Kidney (tissue), 14 donors: ENCODE results near the gene WFDC12. TPM values are rescaled to one million over a fixed set of nuclear protein-coding genes. Genes with fewer than 3 reads are reported as not detected.

Experiments
- DNase-seq, 5 donors: peaks; one replicate each; pipeline ENCODE4 v3.0.0-alpha.2; 2013 to 2020
- FAIRE-seq: peaks from 2 replicates; lab custom pipeline; 2012; peaks lifted over from hg19 to GRCh38; lab: Jason Lieb, UNC
- H3K27ac ChIP-seq, 2 donors: one replicate each; pipeline ENCODE4 v1.7.0; 2013; ENCODE audit warnings: low read depth in 2 of 2, low read length in 2 of 2, inconsistent platforms in 1 of 2
- H3K27me3 ChIP-seq: one replicate; pipeline ENCODE4 v1.7.1; 2013; ENCODE audit warnings: low read length, inconsistent platforms; ENCODE audit not compliant: control insufficient read depth, insufficient read depth
- H3K36me3 ChIP-seq, 3 donors: one replicate each; pipeline versions ENCODE4 v1.7.0 to v1.7.1; 2013; ENCODE audit warnings: low read length in 3 of 3, control low read depth in 1 of 3, inconsistent platforms in 1 of 3; ENCODE audit not compliant: insufficient read depth in 3 of 3, control insufficient read depth in 2 of 3
- H3K4me1 ChIP-seq, 3 donors: one replicate each; pipeline versions ENCODE4 v1.7.0 to v1.7.1; 2013; ENCODE audit warnings: low read length in 3 of 3, inconsistent platforms in 1 of 3, low read depth in 1 of 3; ENCODE audit not compliant: control insufficient read depth in 2 of 3, insufficient read depth in 2 of 3
- H3K4me3 ChIP-seq, 3 donors: one replicate each; pipeline versions ENCODE4 v1.7.0 to v1.8.1; 2013; ENCODE audit warnings: low read length in 3 of 3, control low read depth in 1 of 3, inconsistent platforms in 1 of 3
- H3K9ac ChIP-seq, 3 donors: one replicate each; pipeline versions ENCODE4 v1.7.0 to v1.7.1; 2013; ENCODE audit warnings: low read length in 3 of 3, control low read depth in 1 of 3, inconsistent platforms in 1 of 3
- H3K9me3 ChIP-seq, 3 donors: one replicate each; pipeline versions ENCODE4 v1.7.0 to v1.7.1; 2013; ENCODE audit warnings: low read length in 3 of 3, control low read depth in 1 of 3, inconsistent platforms in 1 of 3; ENCODE audit not compliant: control insufficient read depth in 2 of 3, insufficient read depth in 1 of 3
- CTCF ChIP-seq: IDR thresholded peaks from 3 replicates; pipeline ENCODE4 v1.5.1; 2012; ENCODE audit warnings: mild to moderate bottlenecking, moderate library complexity, borderline replicate concordance; ENCODE audit not compliant: insufficient read depth; ENCODE audit errors: extremely low read depth
- intact Hi-C: fragments of 100-400 bp; cut with DNase I; formaldehyde crosslinking; loops from one replicate; pipeline ENCODE4 v1.11.1; 2022
- polyA plus RNA-seq: library from polyadenylated mRNA; stranded (reverse); fragments of 350-450 nt; fragmentation: Illumina TruSeq; extraction: RNeasy Lipid Tissue Mini Kit (QIAGEN cat#74804); gene quantifications from one replicate; pipeline ENCODE4 v1.2.3, GENCODE V29; 2014; ENCODE audit warnings: low read depth, low replicate concordance; ENCODE audit not compliant: insufficient read depth
- total RNA-seq: library from RNA; stranded (reverse); fragmentation: NEBNext Ultra II Directional; extraction: Animal tissue kit (Norgen Biotek cat#: 25700); gene quantifications from one replicate; pipeline ENCODE4 v1.2.1, GENCODE V29; 2021
- donor health status: control.
- donor health status: control.
- donor health status: control.
- donor health status: control.
- donor health status: control.
- donor health status: DM: yes; HTN: yes; CAD: no.
- donor health status: Normal renal cell carcinoma (clear cell type).

The WFDC12 gene
- total and polyA plus RNA-seq, 2 donors from 2014 or later, result 1.4 TPM; not detected in 1

- Histone ChIP-seq H3K4me1 (no peaks in the 10 kb centered on the region), H3K9ac (no peak overlapping the region), H3K4me3 (no peak overlapping the region), H3K36me3 (no peaks in the 10 kb centered on the region), H3K27me3 (peaks cover 16% of the 10 kb centered on the region), H3K27ac (no peak overlapping the region), H3K9me3 (no peaks in the 10 kb centered on the region)
- no peak for DNase-seq
- intact Hi-C loops, result no loop called here
- no peak for TF ChIP-seq CTCF
- no peak for FAIRE-seq
These were observed 31.4 kb downstream of the WFDC12 start for GRCh38 chr20:45092898-45093297.

GRCh38 chr20:45091366-45091765 lies 32.9 kb downstream of the WFDC12 start:
- intact Hi-C loops, result no loop called here
- H3K9ac ChIP-seq, result no peak overlapping the region
- peaks cover 3% of the 10 kb centered on the region for H3K27me3 ChIP-seq
- H3K4me1 ChIP-seq, result no peaks in the 10 kb centered on the region
- DNase-seq, result no peak
- H3K9me3 ChIP-seq, result no peaks in the 10 kb centered on the region
- no peak overlapping the region for H3K27ac ChIP-seq
- no peak overlapping the region for H3K4me3 ChIP-seq
- no peak for TF ChIP-seq CTCF
- no peak for FAIRE-seq
- no peaks in the 10 kb centered on the region for H3K36me3 ChIP-seq

GRCh38 chr20:45090481-45090880 lies 33.8 kb downstream of the WFDC12 start:
- no peaks in the 10 kb centered on the region for H3K4me1 ChIP-seq
- DNase-seq, result no peak
- H3K27me3 ChIP-seq, result no peaks in the 10 kb centered on the region
- H3K36me3 ChIP-seq, result no peaks in the 10 kb centered on the region
- no peaks in the 10 kb centered on the region for H3K9me3 ChIP-seq
- no peak overlapping the region for H3K4me3 ChIP-seq
- no peak for TF ChIP-seq CTCF
- H3K9ac ChIP-seq, result no peak overlapping the region
- no peak for FAIRE-seq
- intact Hi-C loops, result no loop called here
- no peak overlapping the region for H3K27ac ChIP-seq

- no peak overlapping the region for H3K9ac ChIP-seq
- no peaks in the 10 kb centered on the region for H3K9me3 ChIP-seq
- H3K27me3 ChIP-seq, result no peaks in the 10 kb centered on the region
- peak in 3 of 5 donors; percentile 26 to 52 (median 32) for DNase-seq
- intact Hi-C loops, result no loop called here
- H3K36me3 ChIP-seq, result no peaks in the 10 kb centered on the region
- H3K4me3 ChIP-seq, result no peak overlapping the region
- H3K27ac ChIP-seq, result no peak overlapping the region
- H3K4me1 ChIP-seq, result no peaks in the 10 kb centered on the region
- no peak for TF ChIP-seq CTCF
- no peak for FAIRE-seq
These were observed 36.0 kb downstream of the WFDC12 start for GRCh38 chr20:45088247-45088646.
